CD4-positive, alpha-beta T cell (primary cell): ENCODE data around the gene PHIP. TPM values are rescaled to one million over a fixed set of nuclear protein-coding genes. Genes with fewer than 3 reads are reported as not detected.

ENCODE experiments used
- ATAC-seq: fragments of 200-7000 bp; cut with Tn5 transposase; one replicate; pipeline ENCODE4 v1.10.0; 2022; ENCODE audit warnings: mild to moderate bottlenecking; ENCODE audit not compliant: poor library complexity
- CTCF ChIA-PET: fragments of 350-600 bp; sonication (Branson Sonifier 250); formaldehyde crosslinking; loops from one replicate; lab custom pipeline; 2021; ENCODE audit warnings: antibody characterized with exemption, inconsistent platforms; lab: Charles Lee
- POLR2A ChIA-PET: fragments of 350-600 bp; sonication (Branson Sonifier 250); formaldehyde crosslinking; loops from one replicate; lab custom pipeline; 2021; ENCODE audit warnings: antibody characterized with exemption, inconsistent platforms; lab: Charles Lee
- DNase-seq, 14 experiments: peaks; one replicate each; pipeline ENCODE4 v3.0.0-alpha.2; 2013 to 2020; ENCODE audit warnings: mixed read lengths in 2 of 14
- H3K27ac ChIP-seq, 2 donors: one replicate each; pipeline versions ENCODE4 v1.5.1 to v1.7.0; 2013; ENCODE audit warnings: low read length in 2 of 2, low read depth in 1 of 2, mild to moderate bottlenecking in 1 of 2
- H3K27me3 ChIP-seq, 2 experiments: 1 replicate in 1 of 2; 2 replicates in 1 of 2; pipeline versions ENCODE4 v1.6.1 to v1.7.0; 2013; ENCODE audit warnings: low read length in 2 of 2, control low read depth in 1 of 2, mild to moderate bottlenecking in 1 of 2, moderate library complexity in 1 of 2; ENCODE audit not compliant: insufficient read depth in 2 of 2, control insufficient read depth in 1 of 2
- H3K36me3 ChIP-seq: one replicate; pipeline ENCODE4 v1.6.1; 2013; ENCODE audit warnings: low read length, control low read depth; ENCODE audit not compliant: insufficient read depth
- H3K4me1 ChIP-seq: one replicate; pipeline ENCODE4 v1.6.1; 2013; ENCODE audit warnings: low read length, control low read depth; ENCODE audit not compliant: insufficient read depth
- H3K4me3 ChIP-seq: one replicate; pipeline ENCODE4 v1.5.1; 2013; ENCODE audit warnings: mild to moderate bottlenecking, low read length, moderate library complexity
- H3K9me3 ChIP-seq, 2 experiments: 1 replicate in 1 of 2; 2 replicates in 1 of 2; pipeline versions ENCODE4 v1.6.1 to v1.7.0; 2013; ENCODE audit warnings: low read length in 2 of 2, mild to moderate bottlenecking in 2 of 2, control low read depth in 1 of 2, moderate library complexity in 1 of 2; ENCODE audit not compliant: control insufficient read depth in 1 of 2, insufficient read depth in 1 of 2
- H3K27ac Mint-ChIP-seq: one replicate; pipeline ENCODE4 v1.8.0; 2020; ENCODE audit warnings: mixed read lengths
- H3K27me3 Mint-ChIP-seq: one replicate; pipeline ENCODE4 v1.8.0; 2021; ENCODE audit warnings: mixed read lengths
- H3K36me3 Mint-ChIP-seq: one replicate; pipeline ENCODE4 v1.8.0; 2021; ENCODE audit warnings: low read depth, mixed read lengths
- H3K4me1 Mint-ChIP-seq: one replicate; pipeline ENCODE4 v1.8.0; 2021; ENCODE audit warnings: low read depth, mixed read lengths
- H3K4me3 Mint-ChIP-seq: one replicate; pipeline ENCODE4 v1.8.0; 2020; ENCODE audit warnings: mild to moderate bottlenecking, mixed read lengths
- H3K9me3 Mint-ChIP-seq: one replicate; pipeline ENCODE4 v1.8.0; 2020; ENCODE audit warnings: mixed read lengths
- intact Hi-C, 2 experiments: fragments of 100-400 bp; cut with DNase I in 1 of 2; cut with micrococcal nuclease in 1 of 2; formaldehyde crosslinking; loops; one replicate each; pipeline versions ENCODE4 v1.15.1 to v1.9.0; 2023 to 2025; cut with DNase I, micrococcal nuclease
- total RNA-seq, 174 experiments: library from RNA in 2 of 174; stranded (reverse) in 2 of 174; gene quantifications; one replicate each; pipeline ENCODE4 v1.2.3 and lab custom pipeline; 2021 to 2026
- TF ChIP-seq, protein P1 (sequence below): fragments of 200-600 bp; IDR thresholded peaks from one replicate; pipeline ENCODE4 v1.8.0; 2022; ENCODE audit warnings: antibody characterized with exemption, mild to moderate bottlenecking

PHIP gene
- total RNA-seq, 2 experiments from 2014 or later = 35.7 to 36.9 TPM

DNA sequence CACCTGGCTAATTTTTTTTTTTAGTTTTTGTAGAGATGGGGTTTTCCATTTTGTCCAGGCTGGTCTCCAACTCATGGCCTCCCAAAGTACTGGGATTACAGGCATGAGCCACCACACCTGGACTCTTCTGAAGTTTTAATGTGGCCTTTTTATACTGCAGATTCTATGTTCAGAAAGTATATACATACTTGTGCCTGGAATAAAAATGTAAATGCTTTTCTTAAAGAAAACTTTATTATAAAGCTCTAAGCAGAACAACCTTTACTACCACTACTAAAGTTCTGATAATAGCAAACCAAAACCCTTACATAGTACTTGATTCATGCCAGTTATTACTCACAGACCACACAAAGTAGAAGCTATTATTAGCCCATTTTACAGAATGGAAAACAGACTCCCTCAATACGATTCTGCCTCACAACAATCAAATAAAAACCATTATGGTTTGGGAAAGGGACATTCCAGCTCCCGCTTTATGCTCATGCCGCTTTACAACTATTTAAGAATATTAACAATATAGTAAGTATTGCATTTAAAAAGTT lies 5.3 kb downstream of the PHIP start:
- Histone ChIP-seq H3K4me1 (peaks cover 3% of the 10 kb centered on the region), H3K36me3 (peaks cover 8% of the 10 kb centered on the region), H3K27ac (no peak overlapping the region), H3K9me3 (no peaks in the 10 kb centered on the region), H3K4me3 (no peak overlapping the region), H3K27me3 (no peaks in the 10 kb centered on the region)
- ChIA-PET CTCF (interaction anchor here (1.1 to 1.3 kb wide), 2 partner anchors 11 to 17 kb away, joined by 3 read pairs; no protein-coding TSS in a partner anchor), POLR2A (no interaction called here)
- Mint-ChIP-seq H3K27ac (no peak overlapping the region), H3K27me3 (no peaks in the 10 kb centered on the region), H3K4me3 (peak overlapping the region; percentile 66), H3K4me1 (peaks cover 71% of the 10 kb centered on the region), H3K9me3 (no peaks in the 10 kb centered on the region), H3K36me3 (peaks cover 55% of the 10 kb centered on the region)
- intact Hi-C loops = loop anchor here in 1 of 2 experiments (10.0 kb wide), 1 partner anchor 1032 kb away; the partner anchor contains the start of gene BCKDHB
- DNase-seq (no peak), ATAC-seq (no peak)
- TF ChIP-seq, protein P1, sequence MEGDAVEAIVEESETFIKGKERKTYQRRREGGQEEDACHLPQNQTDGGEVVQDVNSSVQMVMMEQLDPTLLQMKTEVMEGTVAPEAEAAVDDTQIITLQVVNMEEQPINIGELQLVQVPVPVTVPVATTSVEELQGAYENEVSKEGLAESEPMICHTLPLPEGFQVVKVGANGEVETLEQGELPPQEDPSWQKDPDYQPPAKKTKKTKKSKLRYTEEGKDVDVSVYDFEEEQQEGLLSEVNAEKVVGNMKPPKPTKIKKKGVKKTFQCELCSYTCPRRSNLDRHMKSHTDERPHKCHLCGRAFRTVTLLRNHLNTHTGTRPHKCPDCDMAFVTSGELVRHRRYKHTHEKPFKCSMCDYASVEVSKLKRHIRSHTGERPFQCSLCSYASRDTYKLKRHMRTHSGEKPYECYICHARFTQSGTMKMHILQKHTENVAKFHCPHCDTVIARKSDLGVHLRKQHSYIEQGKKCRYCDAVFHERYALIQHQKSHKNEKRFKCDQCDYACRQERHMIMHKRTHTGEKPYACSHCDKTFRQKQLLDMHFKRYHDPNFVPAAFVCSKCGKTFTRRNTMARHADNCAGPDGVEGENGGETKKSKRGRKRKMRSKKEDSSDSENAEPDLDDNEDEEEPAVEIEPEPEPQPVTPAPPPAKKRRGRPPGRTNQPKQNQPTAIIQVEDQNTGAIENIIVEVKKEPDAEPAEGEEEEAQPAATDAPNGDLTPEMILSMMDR = no peak

DNA sequence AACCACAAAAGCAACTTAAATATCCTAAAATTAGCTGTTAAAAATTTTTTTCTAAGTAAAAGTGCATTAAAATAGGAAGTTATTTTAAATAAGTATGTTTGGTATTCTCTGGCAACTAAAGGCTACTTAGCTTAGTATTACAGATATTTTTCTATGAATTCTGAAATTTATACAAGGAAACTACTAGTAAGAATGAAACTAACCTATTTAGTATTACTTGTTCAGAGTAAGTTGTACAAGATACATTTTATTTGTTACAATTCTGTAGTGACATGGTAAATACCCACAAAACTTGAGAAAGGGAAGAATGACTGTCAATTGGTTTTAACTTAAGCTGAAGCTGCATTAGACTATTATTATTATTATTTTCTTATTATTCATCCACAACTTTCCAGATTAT lies 6.5 kb downstream of the PHIP start:
- Histone ChIP-seq H3K27ac (no peak overlapping the region), H3K4me1 (peaks cover 9% of the 10 kb centered on the region), H3K36me3 (peaks cover 8% of the 10 kb centered on the region), H3K9me3 (no peaks in the 10 kb centered on the region), H3K4me3 (no peak overlapping the region), H3K27me3 (no peaks in the 10 kb centered on the region)
- peaks cover 47% of the 10 kb centered on the region for H3K36me3 Mint-ChIP-seq
- no peak overlapping the region for H3K27ac Mint-ChIP-seq
- peaks cover 75% of the 10 kb centered on the region for H3K4me1 Mint-ChIP-seq
- intact Hi-C loops = loop anchor here in 1 of 2 experiments (10.0 kb wide), 1 partner anchor 1033 kb away; the partner anchor contains the start of gene BCKDHB
- H3K4me3 Mint-ChIP-seq = no peak overlapping the region
- no peaks in the 10 kb centered on the region for H3K9me3 Mint-ChIP-seq
- ChIA-PET CTCF (interaction anchor here (1.0 kb wide), 1 partner anchor 14 kb away, joined by 3 read pairs; no protein-coding TSS in a partner anchor), POLR2A (no interaction called here)
- TF ChIP-seq, protein P1 = no peak
- H3K27me3 Mint-ChIP-seq = no peaks in the 10 kb centered on the region
- ATAC-seq = no peak
- DNase-seq = no peak

DNA sequence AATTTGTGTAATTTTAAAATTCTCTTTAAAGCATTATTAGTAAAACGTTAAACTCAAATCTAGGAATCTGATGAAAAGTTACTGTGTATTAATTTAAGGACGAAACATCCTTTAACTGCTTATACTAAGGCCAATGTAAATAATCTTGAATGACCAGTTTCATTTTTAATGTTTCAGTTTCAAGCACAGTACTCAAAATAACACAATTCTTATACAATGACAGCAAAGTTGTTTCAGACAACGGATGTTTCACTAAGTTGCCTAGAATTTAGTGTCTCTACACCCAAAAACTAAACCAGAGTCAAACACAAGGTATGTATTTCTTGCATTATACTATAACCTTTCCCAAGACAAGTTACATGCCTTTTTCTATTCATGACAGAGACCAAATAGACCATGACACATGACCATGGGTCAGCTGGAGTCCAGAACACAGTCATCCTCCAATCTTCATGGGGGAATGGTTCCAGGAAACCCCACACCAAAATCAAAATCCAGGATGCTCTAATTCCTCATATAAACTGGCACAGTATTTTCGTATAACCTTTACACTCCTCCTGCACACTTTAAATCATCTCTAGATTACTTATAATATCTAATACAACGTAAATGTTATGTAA lies 7.7 kb downstream of the PHIP start:
- Mint-ChIP-seq H3K4me1 (peaks cover 70% of the 10 kb centered on the region), H3K27ac (peak overlapping the region; percentile 53), H3K4me3 (peak overlapping the region; percentile 65), H3K9me3 (no peaks in the 10 kb centered on the region), H3K36me3 (peaks cover 35% of the 10 kb centered on the region), H3K27me3 (no peaks in the 10 kb centered on the region)
- intact Hi-C loops = loop anchor here in 1 of 2 experiments (10.0 kb wide), 1 partner anchor 1034 kb away; the partner anchor contains the start of gene BCKDHB
- Histone ChIP-seq H3K4me3 (no peak overlapping the region), H3K4me1 (peaks cover 9% of the 10 kb centered on the region), H3K27ac (no peak overlapping the region), H3K27me3 (no peaks in the 10 kb centered on the region), H3K9me3 (no peaks in the 10 kb centered on the region), H3K36me3 (peaks cover 8% of the 10 kb centered on the region)
- DNase-seq (no peak), ATAC-seq (no peak)
- CTCF ChIA-PET = no interaction called here
- TF ChIP-seq, protein P1 = no peak
- POLR2A ChIA-PET = no interaction called here
